OCI-LY7 (cell line): Measurements from ENCODE around the gene PRMT1. TPM values are rescaled to one million over a fixed set of nuclear protein-coding genes. Genes with fewer than 3 reads are reported as not detected.
A peak's percentile ranks its signal among the peaks of the same experiment; 100 is the strongest.

ENCODE experiments used
- BruUV-seq: library from RNA; stranded (reverse); fragments of 400-500 nt; replicated peaks from 2 replicates; lab custom pipeline; 2021; lab: Mats Ljungman, UMichigan
- CTCF ChIA-PET: fragments of 300-600 bp; sonication (Branson Sonifier 250); formaldehyde crosslinking; loops from one replicate; lab custom pipeline; 2022; ENCODE audit warnings: antibody characterized with exemption; ENCODE audit not compliant: unreplicated experiment; lab: Charles Lee
- POLR2A ChIA-PET: fragments of 300-600 bp; sonication (Branson Sonifier 250); formaldehyde crosslinking; loops from one replicate; lab custom pipeline; 2022; ENCODE audit warnings: antibody characterized with exemption; lab: Charles Lee
- DNase-seq: peaks from one replicate; pipeline ENCODE4 v3.0.0-alpha.2; 2015; ENCODE audit warnings: low spot score
- H2AFZ ChIP-seq: fragments of 200-600 bp; sonication (generic), shearing (Covaris generic); 2 replicates; pipeline ENCODE4 v1.6.1; 2014; ENCODE audit warnings: mild to moderate bottlenecking, antibody characterized with exemption, low read length, moderate library complexity
- H3K27ac ChIP-seq: fragments of 200-600 bp; sonication (generic); 2 replicates; pipeline ENCODE4 v1.5.1; 2014; ENCODE audit warnings: mixed run types, low read depth, mild to moderate bottlenecking, moderate library complexity, low read length, inconsistent platforms; ENCODE audit not compliant: poor library complexity, severe bottlenecking
- H3K36me3 ChIP-seq: fragments of 200-600 bp; sonication (generic); 2 replicates; pipeline ENCODE4 v1.6.1; 2014; ENCODE audit warnings: mild to moderate bottlenecking, antibody characterized with exemption, low read length, moderate library complexity, mixed read lengths; ENCODE audit not compliant: insufficient read depth
- H3K4me1 ChIP-seq: fragments of 200-600 bp; sonication (generic); 2 replicates; pipeline ENCODE4 v1.5.1; 2014; ENCODE audit warnings: mild to moderate bottlenecking, low read length; ENCODE audit not compliant: insufficient read depth, poor library complexity, severe bottlenecking
- H3K4me2 ChIP-seq: fragments of 200-600 bp; sonication (generic); 2 replicates; pipeline ENCODE4 v1.6.1; 2014; ENCODE audit warnings: mild to moderate bottlenecking, low read length
- H3K4me3 ChIP-seq: fragments of 200-600 bp; sonication (generic); 2 replicates; pipeline ENCODE4 v1.5.1; 2014; ENCODE audit warnings: mild to moderate bottlenecking, low read depth, low read length; ENCODE audit not compliant: poor library complexity, severe bottlenecking
- H3K79me2 ChIP-seq: fragments of 200-600 bp; sonication (generic); 2 replicates; pipeline ENCODE4 v1.6.1; 2016; ENCODE audit warnings: low read depth, mild to moderate bottlenecking, low read length, moderate library complexity, mixed read lengths; ENCODE audit not compliant: insufficient read depth
- H3K9me2 ChIP-seq: fragments of 200-600 bp; sonication (generic); 2 replicates; pipeline ENCODE4 v1.6.1; 2016; ENCODE audit warnings: mild to moderate bottlenecking, low read length, mixed read lengths; ENCODE audit not compliant: insufficient read depth
- H3K9me3 ChIP-seq: fragments of 200-600 bp; sonication (generic); 2 replicates; pipeline ENCODE4 v1.6.1; 2014; ENCODE audit warnings: mild to moderate bottlenecking, mixed run types, low read length, mixed read lengths
- H4K20me1 ChIP-seq: fragments of 200-600 bp; sonication (generic); 2 replicates; pipeline ENCODE4 v1.6.1; 2014; ENCODE audit warnings: mild to moderate bottlenecking, antibody characterized with exemption, low read length, moderate library complexity, mixed read lengths; ENCODE audit not compliant: insufficient read depth
- EZH2phosphoT487 ChIP-seq: fragments of 200-600 bp; sonication (generic); IDR thresholded peaks from 2 replicates; pipeline ENCODE4 v1.6.1; 2018; ENCODE audit warnings: low read depth, borderline replicate concordance, mild to moderate bottlenecking, mixed run types, antibody characterized with exemption, low read length, moderate library complexity, mixed read lengths
- intact Hi-C: fragments of 100-400 bp; cut with micrococcal nuclease; formaldehyde crosslinking; loops from one replicate; pipeline ENCODE4 v1.10.0; 2022; ENCODE audit not compliant: unreplicated experiment
- total RNA-seq, 2 experiments: library from RNA; depleted of rRNA in 1 of 2; stranded (reverse); fragments of >200 nt in 1 of 2; shearing (Covaris generic) in 1 of 2; gene quantifications; 2 replicates each; pipeline ENCODE4 v1.2.3, GENCODE V29; 2014 to 2022
- TF ChIP-seq, protein P1 (sequence below): fragments of 200-600 bp; sonication (generic); conservative IDR thresholded peaks from 2 replicates; pipeline ENCODE4 v1.5.1; 2014; ENCODE audit warnings: mild to moderate bottlenecking, antibody characterized with exemption, low read length, moderate library complexity, mixed read lengths

Gene PRMT1
- total RNA-seq, 2 experiments from 2014 or later, result 266 to 403 TPM

- Histone ChIP-seq H3K4me3 (peak overlapping the region; percentile 96), H3K36me3 (peaks cover 25% of the 10 kb centered on the region), H3K4me2 (peak overlapping the region; percentile 71), H3K4me1 (peaks cover 64% of the 10 kb centered on the region), H3K79me2 (peaks cover 42% of the 10 kb centered on the region), H2AFZ (peak overlapping the region; percentile 9; the same call in 1 of the 2 replicates), H3K9me2 (no peaks in the 10 kb centered on the region), H4K20me1 (0 out of 2 replicates have a peak, but pooled peaks cover 4% of the 10 kb centered on the region), H3K9me3 (no peaks in the 10 kb centered on the region), H3K27ac (peak overlapping the region; percentile 84)
- intact Hi-C loops, result loop anchor here (1.0 to 10.0 kb wide), 5 partner anchors 36 to 1039 kb away; partner anchors contain the start of genes DBP, PRR12 and RRAS
- ChIA-PET POLR2A (interaction anchor here (1.0 to 2.7 kb wide), 8 partner anchors 10 to 174 kb away, joined by 3 to 18 read pairs (median 4); partner anchors contain the start of genes BCL2L12, IRF3, RRAS and SCAF1), CTCF (interaction anchor here (1.1 kb wide), 1 partner anchor 36 kb away, joined by 5 read pairs; the partner anchor contains the start of gene RRAS)
- TF ChIP-seq, protein P1, sequence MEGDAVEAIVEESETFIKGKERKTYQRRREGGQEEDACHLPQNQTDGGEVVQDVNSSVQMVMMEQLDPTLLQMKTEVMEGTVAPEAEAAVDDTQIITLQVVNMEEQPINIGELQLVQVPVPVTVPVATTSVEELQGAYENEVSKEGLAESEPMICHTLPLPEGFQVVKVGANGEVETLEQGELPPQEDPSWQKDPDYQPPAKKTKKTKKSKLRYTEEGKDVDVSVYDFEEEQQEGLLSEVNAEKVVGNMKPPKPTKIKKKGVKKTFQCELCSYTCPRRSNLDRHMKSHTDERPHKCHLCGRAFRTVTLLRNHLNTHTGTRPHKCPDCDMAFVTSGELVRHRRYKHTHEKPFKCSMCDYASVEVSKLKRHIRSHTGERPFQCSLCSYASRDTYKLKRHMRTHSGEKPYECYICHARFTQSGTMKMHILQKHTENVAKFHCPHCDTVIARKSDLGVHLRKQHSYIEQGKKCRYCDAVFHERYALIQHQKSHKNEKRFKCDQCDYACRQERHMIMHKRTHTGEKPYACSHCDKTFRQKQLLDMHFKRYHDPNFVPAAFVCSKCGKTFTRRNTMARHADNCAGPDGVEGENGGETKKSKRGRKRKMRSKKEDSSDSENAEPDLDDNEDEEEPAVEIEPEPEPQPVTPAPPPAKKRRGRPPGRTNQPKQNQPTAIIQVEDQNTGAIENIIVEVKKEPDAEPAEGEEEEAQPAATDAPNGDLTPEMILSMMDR, result no peak
- TF ChIP-seq EZH2phosphoT487, result no peak
- DNase-seq, result peak; percentile 91
- BruUV-seq, result no TSS peak
These were observed 811 bp upstream of the PRMT1 start for GRCh38 chr19:49676136-49676783.

DNA sequence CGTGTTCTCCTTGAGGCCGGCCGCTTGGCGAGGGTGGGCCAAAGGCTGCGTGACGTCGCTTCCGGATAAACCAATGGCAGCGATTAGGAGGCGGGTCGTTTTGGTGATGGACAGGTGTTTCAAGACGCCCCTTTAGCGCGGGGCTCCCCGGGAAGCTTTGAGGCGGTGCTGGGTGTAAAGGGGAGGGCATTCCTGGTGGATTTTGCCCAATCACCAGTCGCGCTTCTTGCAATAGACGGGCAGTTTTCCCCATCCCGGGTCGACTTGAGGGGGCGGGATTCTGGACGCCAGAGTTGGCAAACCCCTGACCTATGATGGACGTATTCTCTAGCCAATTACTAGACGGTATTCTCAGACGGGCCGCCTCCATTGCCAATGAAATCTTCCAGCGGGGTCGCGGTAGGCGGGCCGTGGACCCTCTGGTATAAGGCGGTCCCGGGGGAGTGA, 264 bp upstream of the PRMT1 start:
- ChIA-PET POLR2A (interaction anchor here (1.0 to 2.7 kb wide), 5 partner anchors 28 to 163 kb away, joined by 3 to 18 read pairs (median 4); partner anchors contain the start of gene RRAS), CTCF (interaction anchor here (0.6 to 1.1 kb wide), 3 partner anchors 37 to 164 kb away, joined by 3 to 6 read pairs (median 5); partner anchors contain the start of genes RCN3 and RRAS)
- 0 out of 2 replicates have a peak, but pooled peaks cover 4% of the 10 kb centered on the region for H4K20me1 ChIP-seq
- peak overlapping the region; percentile 9; the same call in 1 of the 2 replicates for H2AFZ ChIP-seq
- peaks cover 30% of the 10 kb centered on the region for H3K36me3 ChIP-seq
- peaks cover 59% of the 10 kb centered on the region for H3K4me1 ChIP-seq
- TF ChIP-seq EZH2phosphoT487, result no peak
- TF ChIP-seq, protein P1, result no peak
- H3K4me3 ChIP-seq, result peak overlapping the region; percentile 96
- H3K4me2 ChIP-seq, result peak overlapping the region; percentile 95
- H3K9me3 ChIP-seq, result no peaks in the 10 kb centered on the region
- peak overlapping the region; percentile 84 for H3K27ac ChIP-seq
- H3K79me2 ChIP-seq, result peaks cover 47% of the 10 kb centered on the region
- H3K9me2 ChIP-seq, result no peaks in the 10 kb centered on the region
- intact Hi-C loops, result loop anchor here (1.0 to 10.0 kb wide), 5 partner anchors 37 to 1040 kb away; partner anchors contain the start of genes DBP, PRR12 and RRAS
- BruUV-seq, result no TSS peak
- DNase-seq, result peak; percentile 100
